Thyroid gland (tissue), 4 donors: ENCODE data around the gene RASSF8.

Source experiments
- POLR2A ChIP-seq, 2 donors: fragments of 450-650 bp; IDR thresholded peaks; one replicate each; pipeline ENCODE4 v1.6.1; 2017; ENCODE audit warnings: antibody characterized with exemption in 2 of 2, mild to moderate bottlenecking in 2 of 2, moderate library complexity in 1 of 2
- TF ChIP-seq, protein P1 (sequence below), 6 experiments: fragments of 200-600 bp in 3 of 6; fragments of 450-650 bp in 3 of 6; sonication (generic) in 3 of 6; IDR thresholded peaks; one replicate each; pipeline ENCODE4 v1.5.1; 2016 to 2019; ENCODE audit warnings: antibody characterized with exemption in 6 of 6, mild to moderate bottlenecking in 2 of 6, inconsistent platforms in 1 of 6, moderate library complexity in 1 of 6

DNA sequence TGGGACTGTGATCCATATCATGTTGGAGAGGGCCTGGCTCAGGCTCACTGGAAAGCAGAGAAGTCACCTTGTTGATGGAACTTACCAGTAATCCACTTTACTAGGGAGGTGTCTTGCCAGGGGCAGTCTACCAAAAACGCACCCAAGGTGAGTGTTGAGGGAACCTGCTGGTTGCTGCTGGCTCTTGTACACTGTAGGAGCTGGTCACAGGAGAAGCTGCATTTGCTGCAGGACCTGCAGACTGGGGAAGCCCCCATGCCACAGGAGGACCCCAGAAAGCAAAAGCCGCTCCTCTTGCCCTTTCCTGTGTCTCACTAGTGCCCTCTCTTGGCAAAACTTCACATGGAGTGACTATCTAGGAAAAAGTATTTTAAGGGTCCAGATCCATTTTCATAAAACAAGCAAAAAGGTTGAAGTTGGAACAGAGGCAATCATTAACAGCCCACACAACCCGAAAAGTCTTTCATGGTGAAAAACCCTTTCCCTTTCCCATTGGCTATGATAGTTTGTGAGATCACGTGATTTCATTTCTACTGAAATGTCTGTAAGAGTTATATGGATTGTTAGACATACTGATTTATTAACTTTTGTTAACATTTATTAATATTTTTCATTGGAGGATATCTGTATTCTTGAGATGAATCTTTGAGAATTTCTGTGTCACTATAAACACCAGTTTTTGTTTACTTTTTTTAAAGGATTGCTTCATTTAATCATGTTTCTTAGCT is 59.2 kb downstream of the RASSF8 start:
- TF ChIP-seq, protein P1, sequence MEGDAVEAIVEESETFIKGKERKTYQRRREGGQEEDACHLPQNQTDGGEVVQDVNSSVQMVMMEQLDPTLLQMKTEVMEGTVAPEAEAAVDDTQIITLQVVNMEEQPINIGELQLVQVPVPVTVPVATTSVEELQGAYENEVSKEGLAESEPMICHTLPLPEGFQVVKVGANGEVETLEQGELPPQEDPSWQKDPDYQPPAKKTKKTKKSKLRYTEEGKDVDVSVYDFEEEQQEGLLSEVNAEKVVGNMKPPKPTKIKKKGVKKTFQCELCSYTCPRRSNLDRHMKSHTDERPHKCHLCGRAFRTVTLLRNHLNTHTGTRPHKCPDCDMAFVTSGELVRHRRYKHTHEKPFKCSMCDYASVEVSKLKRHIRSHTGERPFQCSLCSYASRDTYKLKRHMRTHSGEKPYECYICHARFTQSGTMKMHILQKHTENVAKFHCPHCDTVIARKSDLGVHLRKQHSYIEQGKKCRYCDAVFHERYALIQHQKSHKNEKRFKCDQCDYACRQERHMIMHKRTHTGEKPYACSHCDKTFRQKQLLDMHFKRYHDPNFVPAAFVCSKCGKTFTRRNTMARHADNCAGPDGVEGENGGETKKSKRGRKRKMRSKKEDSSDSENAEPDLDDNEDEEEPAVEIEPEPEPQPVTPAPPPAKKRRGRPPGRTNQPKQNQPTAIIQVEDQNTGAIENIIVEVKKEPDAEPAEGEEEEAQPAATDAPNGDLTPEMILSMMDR (IDR thresholded peaks at IDR 0.05): peak in 4 of 6 experiments; percentile 30 to 66 (median 55)
- TF ChIP-seq POLR2A (IDR thresholded peaks at IDR 0.05): no peak
